Nephron (organoid): Measurements from ENCODE around the gene OIP5.

Source experiments
- H3K27ac Mint-ChIP-seq, 3 experiments: 2 replicates each; pipeline ENCODE4 v1.8.0; 2020; ENCODE audit warnings: mixed read lengths in 3 of 3, mild to moderate bottlenecking in 2 of 3, moderate library complexity in 1 of 3
- H3K27me3 Mint-ChIP-seq: 2 replicates; pipeline ENCODE4 v1.8.0; 2021; ENCODE audit warnings: low read depth, mild to moderate bottlenecking, moderate library complexity, mixed read lengths
- H3K36me3 Mint-ChIP-seq: 2 replicates; pipeline ENCODE4 v1.8.0; 2020; ENCODE audit warnings: low read depth, mixed read lengths
- H3K4me1 Mint-ChIP-seq: 2 replicates; pipeline ENCODE4 v1.8.0; 2020; ENCODE audit warnings: mixed read lengths
- H3K4me3 Mint-ChIP-seq, 3 experiments: 2 replicates each; pipeline ENCODE4 v1.8.0; 2020; ENCODE audit warnings: mild to moderate bottlenecking in 3 of 3, mixed read lengths in 3 of 3, moderate library complexity in 2 of 3
- H3K9me3 Mint-ChIP-seq: 2 replicates; pipeline ENCODE4 v1.8.0; 2020; ENCODE audit warnings: mixed read lengths
- CTCF ChIP-seq, 3 experiments: fragments of 200-600 bp; sonication (generic); IDR thresholded peaks; one replicate each; pipeline ENCODE4 v1.5.0; 2021; ENCODE audit warnings: antibody characterized with exemption in 3 of 3; ENCODE audit not compliant: unreplicated experiment in 3 of 3

The OIP5 gene

GRCh38 chr15:41347236-41347635 lies 14.8 kb upstream of the OIP5 start:
- Mint-ChIP-seq H3K4me3 (no peak overlapping the region), H3K27me3 (no peaks in the 10 kb centered on the region), H3K36me3 (peaks cover 67% of the 10 kb centered on the region), H3K9me3 (no peaks in the 10 kb centered on the region), H3K4me1 (no peaks in the 10 kb centered on the region), H3K27ac (no peak overlapping the region)
- no peak for TF ChIP-seq CTCF (IDR thresholded peaks at IDR 0.05; ENCODE audit: unreplicated experiment in 3 of 3)

- no peaks in the 10 kb centered on the region for H3K27me3 Mint-ChIP-seq
- H3K9me3 Mint-ChIP-seq = no peaks in the 10 kb centered on the region
- no peak for TF ChIP-seq CTCF (IDR thresholded peaks at IDR 0.05; ENCODE audit: unreplicated experiment in 3 of 3)
- peak overlapping the region in 1 of 3 experiments; percentile 5 for H3K27ac Mint-ChIP-seq
- H3K4me3 Mint-ChIP-seq = no peak overlapping the region
- peaks cover 12% of the 10 kb centered on the region for H3K4me1 Mint-ChIP-seq
- peaks cover 61% of the 10 kb centered on the region for H3K36me3 Mint-ChIP-seq
Observed at GRCh38 chr15:41341519-41341918, 9.1 kb upstream of the OIP5 start.

- peak overlapping the region in 1 of 3 experiments; percentile 29 for H3K27ac Mint-ChIP-seq
- no peak for TF ChIP-seq CTCF (IDR thresholded peaks at IDR 0.05; ENCODE audit: unreplicated experiment in 3 of 3)
- no peaks in the 10 kb centered on the region for H3K9me3 Mint-ChIP-seq
- no peak overlapping the region for H3K4me3 Mint-ChIP-seq
- H3K36me3 Mint-ChIP-seq = peaks cover 53% of the 10 kb centered on the region
- peaks cover 15% of the 10 kb centered on the region for H3K4me1 Mint-ChIP-seq
- no peaks in the 10 kb centered on the region for H3K27me3 Mint-ChIP-seq
Observed at GRCh38 chr15:41340189-41340695, 7.9 kb upstream of the OIP5 start.

- H3K4me3 Mint-ChIP-seq = peak overlapping the region in 2 of 3 experiments; percentile 7 to 43
- no peak for TF ChIP-seq CTCF (IDR thresholded peaks at IDR 0.05; ENCODE audit: unreplicated experiment in 3 of 3)
- H3K27me3 Mint-ChIP-seq = no peaks in the 10 kb centered on the region
- no peaks in the 10 kb centered on the region for H3K9me3 Mint-ChIP-seq
- H3K36me3 Mint-ChIP-seq = peaks cover 36% of the 10 kb centered on the region
- peaks cover 27% of the 10 kb centered on the region for H3K4me1 Mint-ChIP-seq
- H3K27ac Mint-ChIP-seq = peak overlapping the region in 2 of 3 experiments; percentile 20 to 47
Observed at GRCh38 chr15:41337631-41338522, 5.5 kb upstream of the OIP5 start.

GRCh38 chr15:41337047-41337446 lies 4.7 kb upstream of the OIP5 start:
- Mint-ChIP-seq H3K4me3 (peak overlapping the region in 1 of 3 experiments; percentile 43), H3K36me3 (peaks cover 30% of the 10 kb centered on the region), H3K27ac (peak overlapping the region in 2 of 3 experiments; percentile 16 to 20), H3K27me3 (no peaks in the 10 kb centered on the region), H3K4me1 (peaks cover 34% of the 10 kb centered on the region), H3K9me3 (no peaks in the 10 kb centered on the region)
- no peak for TF ChIP-seq CTCF (IDR thresholded peaks at IDR 0.05; ENCODE audit: unreplicated experiment in 3 of 3)
